DMS79 treated with DMSO at 0.1 percent for 48 hours (cell line): ENCODE results near the gene SLC1A3.
"Not testable (repeated sequence)": the region's sequence is repeated elsewhere in the genome, so short reads cannot be mapped to it uniquely, and the experiment has no call there.

Source experiments
- DNase-seq: peaks from one replicate; lab custom pipeline; 2025; lab: John Stamatoyannopoulos, UW

Gene SLC1A3

DNA sequence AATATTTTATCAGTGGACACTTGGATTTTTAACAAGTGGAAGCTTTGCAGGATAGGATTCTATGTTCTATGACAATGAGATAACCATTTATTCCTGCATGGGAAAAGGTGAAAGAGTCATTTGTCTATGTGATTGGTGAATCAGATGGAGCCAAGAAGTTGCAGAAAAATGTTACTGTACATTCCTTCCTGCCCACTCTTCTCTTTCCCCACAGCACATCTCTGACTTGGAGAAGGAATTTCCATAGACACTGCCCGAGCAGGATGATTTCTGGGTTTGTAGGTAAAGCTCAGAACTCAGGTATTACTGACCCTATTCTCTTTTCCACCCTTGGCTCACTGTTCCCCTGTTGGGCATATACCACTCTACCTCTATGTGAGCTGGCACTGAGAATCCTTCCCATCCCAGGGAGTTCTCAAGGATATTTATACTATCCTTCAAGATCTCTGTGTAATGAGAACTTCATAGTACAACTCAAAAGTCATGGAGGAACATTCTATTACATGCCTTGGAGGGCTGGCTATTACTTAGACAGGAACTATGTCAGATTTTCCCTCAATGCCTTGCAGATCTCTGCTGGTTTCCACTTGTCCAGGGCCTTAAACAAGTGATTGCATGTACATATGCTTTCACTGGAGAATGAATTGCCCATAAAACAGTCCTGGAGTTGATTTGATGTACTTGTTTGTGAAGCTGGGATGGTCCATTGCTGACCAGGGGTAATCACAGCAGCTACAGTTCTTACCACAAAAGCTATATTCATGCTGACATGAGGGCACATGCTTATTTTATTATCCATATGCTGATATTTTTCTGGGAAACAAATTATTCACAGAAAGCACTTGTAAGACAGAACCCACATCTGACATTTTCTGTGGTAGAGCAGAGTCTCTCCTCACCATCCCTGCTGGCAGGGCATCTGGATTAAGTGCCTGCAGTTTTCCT is 24.1 kb downstream of the SLC1A3 start:
- no peak for DNase-seq

DNA sequence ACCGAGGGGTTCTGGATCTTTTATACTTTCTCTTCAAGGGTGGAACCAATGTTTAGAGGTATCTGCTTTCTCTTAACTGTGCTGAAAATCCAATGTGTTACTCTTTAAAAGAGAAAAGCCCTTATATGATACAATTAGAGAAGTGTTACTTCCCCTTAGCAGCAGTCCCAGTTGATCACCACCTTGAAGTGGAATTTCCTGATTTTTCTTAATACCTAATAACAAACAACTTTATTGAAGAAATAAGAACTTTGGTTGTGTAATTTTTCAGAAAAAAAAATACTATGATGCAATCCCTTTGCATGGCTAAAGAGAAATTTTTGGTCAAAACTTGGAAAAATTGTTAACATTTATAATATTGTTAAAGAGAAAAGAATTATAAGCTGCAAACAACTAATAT is 24.7 kb downstream of the SLC1A3 start:
- DNase-seq = no peak

DNA sequence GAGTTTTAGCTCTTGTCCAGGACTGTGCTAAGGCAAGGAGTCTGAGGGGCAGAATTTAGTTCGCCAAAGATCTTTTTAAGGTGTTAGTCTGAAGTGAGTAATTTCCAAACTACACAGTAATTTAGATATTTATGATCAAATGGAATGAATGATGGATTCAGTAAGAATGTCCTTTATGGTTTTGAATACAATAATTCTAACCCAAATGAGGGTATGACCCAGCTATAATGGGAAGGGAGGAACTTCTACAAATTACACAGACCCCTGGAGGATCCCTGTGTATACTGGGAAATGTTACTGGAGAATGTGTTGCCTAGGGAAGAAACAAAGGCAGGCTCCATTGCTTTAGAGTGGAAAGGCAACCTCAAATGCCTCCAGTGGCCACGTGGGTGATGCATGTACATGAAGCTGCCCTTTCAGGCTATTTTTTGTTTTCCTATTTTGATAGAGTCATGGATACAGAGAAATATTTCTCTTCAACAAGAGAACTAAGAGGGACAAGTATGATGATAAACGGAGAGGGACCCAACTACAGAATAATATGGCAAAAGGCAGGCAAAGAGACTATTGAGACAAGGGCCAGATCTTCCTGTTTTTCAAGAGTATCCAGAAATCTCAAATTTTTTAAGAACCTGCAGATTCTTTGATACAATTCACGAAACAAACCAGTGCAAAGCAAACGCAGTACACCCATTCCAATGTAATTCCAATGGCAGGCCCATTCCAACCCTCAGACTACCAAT is 25.4 kb downstream of the SLC1A3 start:
- no peak for DNase-seq

DNA sequence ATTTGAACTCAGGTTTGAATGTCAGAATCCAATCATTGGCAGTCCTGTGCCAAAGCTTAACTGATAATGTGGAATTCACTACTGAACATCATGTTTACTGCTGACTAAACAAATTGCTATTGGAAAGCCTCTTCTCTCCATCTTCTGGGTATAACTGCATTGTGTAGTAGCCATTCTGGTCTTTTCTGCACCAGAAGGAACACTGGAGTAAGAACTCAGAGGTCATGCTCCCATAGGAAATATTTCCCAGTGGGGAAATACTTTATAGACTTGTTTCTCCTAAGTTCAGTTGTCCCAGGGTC is 25.9 kb downstream of the SLC1A3 start:
- DNase-seq = no peak

DNA sequence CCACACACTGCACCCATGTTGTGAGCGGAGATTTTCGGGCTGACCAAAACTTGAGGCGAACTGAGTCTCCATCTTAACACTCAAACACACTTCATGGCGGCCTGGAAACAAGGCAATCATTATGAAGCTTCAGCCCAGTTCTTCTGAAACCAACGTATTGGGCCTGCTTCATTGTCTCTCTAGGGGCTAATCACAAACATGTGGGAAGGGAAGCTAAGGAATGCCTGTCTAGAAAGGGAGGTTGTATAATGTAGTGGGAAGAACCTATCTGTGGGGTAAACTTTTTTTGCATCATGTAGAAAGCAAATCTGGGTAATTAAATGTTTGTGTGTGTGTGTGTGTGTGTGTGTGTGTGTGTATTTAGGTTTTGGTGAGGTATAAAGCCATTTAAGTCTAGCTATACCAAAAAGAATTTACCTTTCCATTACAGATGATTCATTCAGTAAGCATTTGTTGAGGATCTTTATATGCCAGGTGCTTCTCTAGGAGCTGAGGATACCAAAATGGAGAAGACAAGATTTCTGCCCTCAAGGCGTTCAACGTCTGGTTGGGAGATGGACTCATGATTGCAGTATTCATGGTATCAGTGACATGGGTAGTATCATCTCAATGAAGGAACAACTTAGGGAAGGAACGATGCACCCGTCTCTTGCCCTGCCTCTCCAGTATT is 29.4 kb downstream of the SLC1A3 start:
- no peak for DNase-seq

DNA sequence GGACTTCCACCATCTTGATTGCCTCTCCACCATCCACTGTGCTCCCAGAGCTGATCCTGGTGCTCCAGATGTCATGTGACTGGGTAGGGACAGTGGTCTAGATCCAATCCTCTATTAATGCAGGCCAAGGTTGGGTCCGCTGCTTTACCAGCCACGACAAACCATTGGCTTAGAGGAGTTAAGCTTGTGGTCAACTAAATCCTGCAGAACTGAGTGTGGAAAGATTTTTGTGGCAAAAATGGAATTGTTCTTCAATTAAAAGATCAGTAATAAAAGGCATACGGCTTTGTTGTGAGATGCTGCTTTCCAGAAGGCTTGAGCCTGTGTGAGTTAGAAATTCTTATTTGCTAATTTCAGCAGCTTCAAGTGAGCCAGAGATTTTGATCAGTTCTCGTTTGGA is 30.7 kb downstream of the SLC1A3 start:
- no peak for DNase-seq

DNA sequence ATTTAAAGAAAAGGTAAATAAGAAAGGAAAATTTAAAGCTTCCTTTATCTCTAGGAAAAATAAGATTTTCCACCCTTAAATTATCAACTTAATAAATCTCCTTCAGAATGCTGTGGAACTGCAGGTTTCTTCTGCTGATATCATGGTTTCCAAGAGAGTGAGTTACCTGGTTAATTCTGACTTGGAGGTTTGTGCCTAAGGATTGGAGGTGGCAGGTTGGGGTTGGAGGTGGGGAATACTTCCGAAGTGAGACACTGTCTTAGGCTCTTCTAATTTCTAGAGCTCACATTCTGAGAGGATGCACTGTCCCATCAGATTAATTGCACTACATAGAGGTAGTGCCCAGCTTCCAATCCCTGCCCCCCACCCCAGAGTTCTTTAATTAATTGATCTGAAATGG is 31.1 kb downstream of the SLC1A3 start:
- no peak for DNase-seq

DNA sequence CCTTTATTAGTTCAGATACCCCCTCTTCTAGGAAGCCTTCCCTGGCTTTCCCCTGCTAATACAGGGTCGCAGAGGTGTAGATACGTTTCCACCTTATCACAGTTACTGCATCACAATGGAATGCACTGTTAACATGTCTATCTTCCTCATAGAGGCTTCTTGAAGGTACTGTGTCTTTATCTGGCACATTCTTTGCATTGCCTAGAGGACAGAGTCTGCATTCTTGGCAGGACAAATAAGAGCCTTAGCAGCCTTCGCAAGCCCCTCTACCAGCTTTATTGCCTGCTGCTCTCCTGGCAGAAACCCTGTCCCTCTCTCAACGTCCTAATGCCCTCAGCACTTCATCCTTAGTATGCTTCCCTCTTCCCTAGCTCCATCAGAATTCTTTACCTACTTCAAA is 31.6 kb downstream of the SLC1A3 start:
- no peak for DNase-seq

DNA sequence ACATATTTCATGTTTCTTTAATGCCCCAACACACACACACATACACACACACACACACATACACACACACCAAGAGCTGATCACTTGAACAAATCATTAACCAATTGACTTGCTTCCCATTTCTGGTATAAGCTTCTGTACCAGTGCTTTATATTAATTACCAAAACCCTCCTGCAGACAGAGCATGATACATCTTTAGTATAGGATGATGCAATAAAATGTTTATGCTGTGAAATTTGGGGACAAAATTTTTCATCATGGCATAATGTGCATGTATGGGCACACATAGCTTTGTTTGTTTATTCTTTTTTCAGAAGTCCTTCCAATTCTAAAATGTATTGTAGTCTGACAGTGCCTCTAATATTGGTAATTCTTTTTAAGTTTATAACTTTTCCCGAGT is 34.5 kb downstream of the SLC1A3 start:
- DNase-seq = no peak

DNA sequence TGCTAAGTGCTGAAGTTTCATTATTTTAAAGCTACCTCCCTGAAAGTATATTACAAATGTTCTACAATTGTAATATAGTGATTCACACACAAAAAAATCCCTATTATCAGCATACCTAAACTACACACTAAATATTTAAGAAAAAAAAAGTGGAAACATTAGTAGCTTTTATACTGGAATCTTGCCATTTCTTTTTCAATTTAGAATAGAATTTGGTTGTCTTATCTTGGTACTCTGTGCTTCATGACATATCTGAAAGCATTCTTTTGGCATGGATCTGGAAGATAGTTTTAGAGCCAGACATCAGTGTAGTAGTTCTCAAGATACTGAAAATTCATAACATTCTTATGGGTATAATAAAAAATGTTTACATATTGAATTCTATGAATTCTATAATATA is 35.0 kb downstream of the SLC1A3 start:
- DNase-seq = no peak

DNA sequence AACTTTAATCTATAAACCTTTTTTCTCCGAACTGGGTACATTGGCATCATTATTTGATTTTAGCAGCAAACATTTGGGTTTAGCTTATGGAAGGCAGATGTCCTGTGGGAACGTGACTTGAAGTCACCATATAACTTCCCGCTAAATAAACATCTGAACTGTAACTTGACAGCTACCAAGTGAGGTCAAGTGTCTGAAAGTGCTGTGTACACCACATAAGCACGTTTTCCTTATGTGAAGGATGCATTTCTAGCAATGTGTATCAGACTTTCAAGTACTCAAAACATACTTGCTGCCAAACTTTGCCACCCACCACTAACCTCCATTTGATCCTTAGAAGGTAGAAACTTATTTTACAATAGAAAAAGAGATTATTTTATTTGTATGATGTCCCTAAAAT is 35.7 kb downstream of the SLC1A3 start:
- no peak for DNase-seq

DNA sequence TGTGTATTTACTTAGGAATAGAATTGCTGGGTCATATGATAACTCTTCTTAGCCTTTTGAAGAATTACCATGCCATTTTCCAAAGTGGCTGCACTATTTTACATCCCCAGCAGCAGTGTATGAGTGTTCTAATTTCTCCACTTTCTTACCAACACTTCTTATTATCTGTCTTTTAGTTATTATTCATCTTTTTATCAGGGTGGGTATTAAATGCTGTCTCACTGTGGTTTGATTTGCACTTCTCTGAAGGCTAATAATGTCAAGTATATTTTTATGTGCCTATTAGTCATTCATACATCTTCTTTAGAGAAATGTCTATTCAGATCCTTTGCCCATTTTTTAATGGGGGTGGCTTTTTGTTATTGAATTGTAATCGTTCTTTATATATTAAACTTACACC is 36.8 kb downstream of the SLC1A3 start:
- DNase-seq = no peak

DNA sequence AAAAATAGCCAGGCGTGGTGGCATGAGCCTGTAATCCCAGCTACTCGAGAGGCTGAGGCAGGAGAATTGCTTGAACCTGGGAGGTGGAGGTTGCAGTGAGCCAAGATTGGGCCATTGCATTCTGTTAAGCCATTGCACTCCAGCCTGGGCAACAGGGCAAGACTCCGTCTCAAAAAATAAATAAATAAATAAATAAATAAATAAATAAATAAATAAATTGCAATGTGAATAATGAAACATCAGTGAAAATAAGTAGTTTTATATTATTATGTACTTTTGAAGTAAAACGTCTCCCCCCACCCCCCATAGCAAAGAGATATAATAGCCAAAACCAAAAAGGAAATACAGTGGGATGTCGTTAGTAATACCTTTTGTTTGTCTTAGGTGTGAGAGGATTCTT is 37.4 kb downstream of the SLC1A3 start:
- not testable (repeated sequence) for DNase-seq

DNA sequence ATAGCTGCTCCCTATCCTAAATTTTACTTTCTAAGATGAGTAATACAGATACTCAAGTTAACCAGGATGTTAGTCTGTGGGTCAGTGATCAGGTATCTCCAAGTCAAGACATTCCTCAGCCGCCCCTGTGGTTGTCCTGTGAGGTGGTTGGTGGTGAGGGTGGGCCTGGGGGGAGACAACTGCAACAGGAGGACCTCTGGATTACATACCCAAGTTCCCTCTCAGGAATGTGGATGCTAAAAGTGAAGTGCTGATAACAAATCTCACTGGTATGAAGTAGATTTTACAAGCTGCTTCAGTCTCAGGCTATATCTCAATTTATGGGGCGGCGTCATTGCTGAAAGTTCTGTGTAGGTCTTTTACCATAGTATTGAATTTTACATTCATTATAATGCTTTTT is 38.3 kb downstream of the SLC1A3 start:
- DNase-seq = no peak

DNA sequence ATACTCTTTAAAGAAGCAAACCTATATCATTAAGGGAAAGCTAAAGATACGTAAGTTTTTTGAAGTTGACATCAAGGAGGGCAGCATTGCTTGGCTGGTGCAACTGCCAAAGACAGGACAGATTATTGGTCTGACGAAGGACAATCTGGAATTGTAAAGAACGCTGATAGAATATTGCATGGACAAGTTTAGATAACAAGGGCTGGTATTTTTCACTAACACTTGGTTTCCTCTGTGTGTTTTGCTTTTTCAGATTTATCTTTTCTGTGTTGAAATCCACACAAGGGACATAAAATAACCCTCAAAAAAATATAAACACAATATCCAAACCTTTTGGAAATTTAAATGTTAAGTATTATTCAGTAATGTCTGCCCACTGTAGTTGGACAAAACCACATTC is 39.7 kb downstream of the SLC1A3 start:
- DNase-seq = no peak

DNA sequence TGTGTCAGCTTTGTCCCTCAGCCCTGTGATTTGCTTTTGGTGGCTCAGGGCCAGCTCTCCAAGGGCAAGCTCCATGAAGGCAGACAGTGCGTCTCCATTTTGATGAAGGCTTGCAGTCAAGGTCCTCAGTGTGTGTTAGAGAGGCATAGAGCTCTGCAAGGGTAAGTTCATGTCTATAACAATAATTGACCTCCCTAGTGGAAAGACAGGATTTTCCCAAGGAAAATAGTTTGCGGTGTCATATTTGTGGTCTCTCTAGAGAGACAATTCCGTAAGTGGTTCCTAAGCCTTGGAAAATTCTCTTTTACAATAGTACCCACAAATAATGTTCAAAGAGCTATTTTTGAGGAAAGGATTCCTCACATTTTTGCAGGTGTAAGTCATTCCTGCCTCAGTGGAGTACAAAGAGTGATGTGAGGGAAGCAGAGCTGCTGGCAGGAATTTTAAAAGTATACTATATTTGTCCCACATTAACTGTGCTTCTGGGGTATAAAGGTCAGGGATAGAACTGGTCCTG is 40.2 kb downstream of the SLC1A3 start:
- no peak for DNase-seq

DNA sequence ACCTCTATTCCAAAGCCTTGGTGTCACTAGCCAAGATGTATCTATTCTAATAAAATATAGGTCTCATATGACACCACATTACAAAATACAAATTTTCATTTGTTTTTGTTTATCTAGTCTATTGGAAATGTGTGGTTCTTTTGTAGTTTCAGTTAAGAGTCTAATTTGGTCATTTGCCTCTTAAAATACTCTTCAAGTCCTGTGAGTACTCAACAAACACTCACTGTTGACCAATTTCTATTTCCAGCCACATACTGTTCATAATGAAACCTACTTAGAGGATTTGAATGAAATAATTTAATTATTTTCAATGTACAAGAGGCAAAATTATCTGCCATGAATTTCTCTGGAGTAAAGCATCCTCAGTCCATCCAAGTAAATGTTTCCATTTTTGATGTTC is 40.6 kb downstream of the SLC1A3 start:
- DNase-seq = no peak

DNA sequence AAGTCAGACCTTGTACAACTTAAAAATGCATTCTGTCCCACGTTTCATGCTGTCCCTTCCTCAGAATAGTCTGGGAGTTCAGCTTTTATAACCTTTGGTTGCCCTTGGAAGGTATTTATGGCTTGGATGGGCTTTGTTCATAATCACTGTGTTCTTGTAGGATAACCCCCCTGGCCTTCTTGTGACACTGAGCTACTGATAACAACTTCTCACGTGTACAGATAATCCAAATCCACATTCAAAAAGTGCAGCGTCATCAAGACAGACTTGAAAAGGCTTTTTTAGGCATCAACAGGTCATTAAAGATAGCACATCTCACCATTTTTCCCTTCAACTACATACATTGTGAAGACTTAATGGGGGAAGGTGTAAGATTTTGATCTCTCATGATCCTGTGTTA is 42.0 kb downstream of the SLC1A3 start:
- DNase-seq = no peak

DNA sequence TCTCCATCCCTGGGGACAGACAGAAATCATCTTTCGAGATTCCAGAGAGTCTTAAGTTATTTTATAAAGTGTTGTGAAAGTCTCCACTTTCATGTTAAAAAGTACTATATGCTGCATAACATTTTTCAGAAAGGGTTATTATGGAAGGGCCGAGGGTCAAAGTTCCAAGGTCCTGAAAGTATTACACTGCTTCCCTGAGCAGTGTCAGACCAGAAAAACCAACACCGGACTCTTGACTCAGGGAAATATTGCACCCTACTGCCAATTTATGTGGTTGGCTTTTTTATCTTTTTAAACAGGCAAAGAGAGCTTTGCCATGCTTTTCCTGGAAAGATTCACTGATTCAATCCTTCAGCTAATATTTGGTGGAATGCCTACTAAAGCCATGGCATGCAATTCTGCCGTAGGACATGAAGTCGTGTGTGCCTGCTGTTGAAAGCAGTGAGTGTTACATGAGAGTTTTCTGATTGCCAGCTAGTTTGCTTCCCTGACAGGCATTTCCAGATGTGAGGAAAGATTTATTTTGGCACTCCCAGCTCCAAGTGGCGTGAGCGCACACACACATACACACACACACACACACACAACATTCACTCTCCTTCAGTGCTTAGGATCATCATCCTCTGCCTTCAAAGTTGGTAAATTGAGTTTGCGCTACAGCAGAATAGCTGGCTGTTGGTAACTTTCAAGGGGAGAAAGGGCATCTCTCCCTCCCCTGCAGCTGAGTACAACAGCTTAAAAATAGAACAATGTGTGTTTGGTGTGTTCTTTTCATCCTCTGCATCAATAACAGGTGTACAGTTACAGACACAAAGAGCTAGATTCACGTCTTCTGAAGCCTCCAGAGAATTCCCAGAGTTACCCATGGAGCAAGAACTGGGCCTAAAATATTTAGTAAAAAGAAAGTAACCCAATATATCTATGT is 45.6 kb downstream of the SLC1A3 start:
- DNase-seq = no peak

DNA sequence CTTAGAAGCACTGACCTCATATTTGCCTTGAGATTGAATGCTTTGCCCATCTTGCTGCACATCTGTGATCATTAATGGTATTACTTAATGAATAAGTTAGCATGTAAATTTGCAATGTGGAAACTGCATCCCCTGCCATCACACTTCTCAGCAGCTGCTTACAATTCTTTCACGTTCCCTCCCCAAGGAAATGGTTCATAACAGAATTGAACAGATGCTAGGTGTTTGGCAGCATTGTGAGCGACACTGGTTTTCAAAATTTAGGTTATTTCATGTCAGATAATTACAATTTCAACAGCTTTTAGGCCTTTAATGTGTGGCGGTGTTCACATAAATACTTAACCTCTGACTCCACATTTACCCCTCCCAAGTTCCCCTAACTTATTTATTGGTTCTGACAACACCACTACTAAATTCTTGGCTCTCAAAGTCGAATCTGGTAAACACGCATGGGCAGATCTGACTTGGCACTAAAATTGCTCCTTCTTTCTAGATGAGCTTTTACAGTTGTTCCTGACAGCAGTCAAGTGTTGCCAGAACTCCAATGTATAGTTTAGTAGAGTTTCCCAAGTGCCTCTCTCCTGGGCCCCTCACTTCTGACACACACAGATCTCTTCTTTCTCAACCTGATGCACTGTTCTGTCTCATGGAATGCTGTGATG is 46.8 kb downstream of the SLC1A3 start:
- DNase-seq = no peak

DNA sequence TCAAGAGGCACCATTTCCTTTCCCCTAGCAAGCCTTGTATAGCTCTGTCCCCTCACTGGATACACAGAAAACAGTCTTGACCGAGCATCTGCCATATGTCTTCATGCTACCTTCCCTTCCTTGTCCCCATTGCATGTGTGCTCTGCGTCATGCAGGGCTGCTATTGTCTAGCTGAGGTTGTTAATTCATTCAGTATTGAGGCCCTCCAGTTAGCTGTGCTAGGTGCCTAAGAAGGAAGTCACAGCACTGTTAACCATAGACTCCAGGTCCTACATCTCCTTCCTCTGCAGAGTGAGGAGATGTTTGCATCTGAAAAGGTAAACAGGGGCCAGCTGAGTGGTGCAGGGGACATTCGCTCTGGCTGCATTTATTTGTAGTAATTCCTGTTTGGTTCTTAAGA is 48.2 kb downstream of the SLC1A3 start:
- DNase-seq = no peak
